ENCODE data around the gene PLK2.

DNA sequence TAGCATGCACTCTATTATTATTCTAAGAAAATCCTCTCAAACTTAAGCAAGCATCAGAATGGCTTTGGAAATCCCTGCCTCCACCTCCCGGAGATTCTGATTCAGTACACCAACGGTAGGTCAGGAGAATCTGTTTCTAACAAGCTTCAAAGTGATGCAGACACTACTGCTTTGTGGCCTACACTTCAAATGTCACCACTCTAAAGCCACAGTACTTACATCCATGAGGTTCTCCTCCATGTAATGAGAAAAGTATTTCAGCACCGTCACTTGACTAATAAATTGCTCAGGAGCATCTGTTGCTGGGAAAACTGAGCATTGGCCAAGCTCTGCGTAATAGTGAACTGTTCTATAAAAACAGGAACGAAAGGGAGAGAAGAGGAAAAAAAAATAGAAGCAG is 4.8 kb downstream of the PLK2 start:
- no peak for TF ChIP-seq CTCF (IDR thresholded peaks at IDR 0.05)
- no peak for TF ChIP-seq POLR2A (IDR thresholded peaks at IDR 0.05)
- no peak for TF ChIP-seq EP300 (IDR thresholded peaks at IDR 0.05)

Data from suprapubic skin (tissue), 3 donors.